Stimulated activated CD8-positive, alpha-beta memory T cell treated with anti-CD3 and anti-CD28 coated beads, Interleukin-12 subunit alpha, Interleukin-12 subunit beta, amount 100 ng/mL, for 24 hours (primary cell): Measurements from ENCODE around the gene PHACTR3.

ENCODE experiments used
- DNase-seq: peaks from one replicate; pipeline ENCODE4 v3.0.0-alpha.2; 2020; ENCODE audit errors: extremely low read depth

PHACTR3 gene

GRCh38 chr20:59646487-59646886 lies 42.1 kb downstream of the PHACTR3 start:
- DNase-seq = no peak

DNA sequence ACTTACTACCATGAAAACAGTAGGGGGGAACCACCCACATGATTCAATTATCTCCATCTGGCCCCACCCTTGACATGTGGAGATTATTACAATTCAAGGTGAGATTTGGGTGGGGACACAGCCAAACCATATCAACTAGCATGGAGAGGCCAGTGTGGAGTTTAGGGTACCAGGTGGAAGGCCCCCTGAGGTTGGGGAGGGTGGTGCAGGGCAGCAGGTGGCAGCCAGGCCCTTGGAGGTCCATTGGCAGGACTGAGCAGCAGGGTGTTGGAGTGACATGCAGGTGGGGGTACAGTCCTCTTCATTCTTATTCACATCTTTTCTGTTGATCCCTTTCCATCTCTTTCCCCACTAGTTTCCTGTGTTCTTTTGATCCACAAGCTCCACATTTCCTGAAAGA lies 42.9 kb downstream of the PHACTR3 start:
- no peak for DNase-seq

DNA sequence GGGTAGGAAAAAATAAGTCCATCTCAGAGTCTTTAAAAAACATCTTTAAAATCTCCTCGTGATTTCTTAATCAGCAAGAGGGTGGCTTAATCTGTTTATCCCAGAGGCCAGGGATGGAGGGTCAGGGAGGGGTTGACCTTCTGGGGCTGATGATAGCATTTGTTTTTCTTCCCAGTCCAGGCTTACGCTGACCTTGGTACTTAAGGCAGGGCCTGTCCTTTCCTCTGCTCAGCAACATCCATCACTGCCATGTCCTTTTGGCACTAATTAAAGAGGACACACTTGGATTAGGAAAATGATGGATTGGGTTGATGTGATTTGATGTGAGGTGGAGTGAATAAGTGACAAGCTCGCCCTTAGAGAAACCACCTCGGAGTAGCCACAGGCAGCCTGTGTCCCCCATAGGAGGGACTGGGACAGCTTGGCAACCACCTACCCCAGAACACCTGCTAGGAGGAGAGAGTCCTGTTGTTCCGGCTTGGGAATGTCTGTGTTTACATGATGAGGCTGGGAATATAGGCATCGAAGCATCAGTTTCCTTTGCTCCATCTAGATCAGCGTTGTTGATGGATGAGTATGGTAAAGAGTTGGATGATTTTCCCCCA lies 44.2 kb downstream of the PHACTR3 start:
- DNase-seq = no peak

DNA sequence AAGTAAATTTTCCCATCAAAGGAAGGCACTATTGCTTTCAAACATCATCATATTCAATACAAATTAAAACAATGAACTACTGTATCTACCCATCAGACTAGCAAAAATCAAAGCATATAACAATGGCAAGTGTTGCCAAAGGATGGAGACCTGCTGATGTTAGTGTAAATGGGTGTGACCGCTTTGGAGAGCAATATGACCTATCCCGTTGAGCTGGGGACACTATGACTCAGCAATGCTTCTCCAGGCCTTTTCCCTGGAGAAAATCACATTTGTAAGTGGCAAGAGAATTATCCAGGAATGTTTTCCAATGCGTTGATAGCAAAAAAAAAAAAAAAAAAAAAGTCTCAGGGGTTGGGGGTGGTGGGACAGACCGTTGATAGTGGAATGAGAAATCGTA lies 46.1 kb downstream of the PHACTR3 start:
- no peak for DNase-seq

GRCh38 chr20:59652381-59652780 lies 48.0 kb downstream of the PHACTR3 start:
- DNase-seq = no peak

GRCh38 chr20:59656417-59656816 lies 52.1 kb downstream of the PHACTR3 start:
- no peak for DNase-seq

DNA sequence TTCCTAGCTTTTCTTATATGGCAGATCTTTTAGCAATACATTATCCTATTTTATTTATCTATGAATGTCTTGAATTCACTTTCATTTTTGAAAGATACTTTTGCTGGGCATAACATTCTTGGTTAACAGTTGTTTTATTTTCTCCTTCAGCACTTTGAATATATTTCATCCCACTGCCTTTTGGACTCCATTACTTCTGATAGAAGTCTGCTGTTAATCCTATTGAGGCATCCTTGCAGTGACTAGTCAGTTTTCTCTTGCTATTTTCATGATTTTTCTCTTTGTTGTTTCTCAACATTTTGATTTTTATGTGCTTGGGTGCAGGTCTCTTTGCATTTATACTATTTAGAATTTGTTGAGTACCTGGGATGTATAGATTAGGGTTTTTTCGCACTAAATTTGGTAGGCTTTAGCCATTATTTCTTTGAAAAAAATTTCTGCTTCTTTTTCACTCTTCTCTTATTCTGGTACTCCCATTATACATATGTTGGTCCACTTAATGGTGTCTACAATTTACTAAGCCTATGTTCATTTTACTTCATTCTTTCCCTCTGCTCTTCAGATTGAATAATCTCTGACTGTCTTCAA lies 53.2 kb downstream of the PHACTR3 start:
- DNase-seq = no peak

- no peak for DNase-seq
These were observed 56.1 kb downstream of the PHACTR3 start for GRCh38 chr20:59660471-59660870.

- DNase-seq = no peak
These were observed 56.8 kb downstream of the PHACTR3 start for GRCh38 chr20:59661153-59661552.

GRCh38 chr20:59661621-59662020 lies 57.3 kb downstream of the PHACTR3 start:
- DNase-seq = no peak

DNA sequence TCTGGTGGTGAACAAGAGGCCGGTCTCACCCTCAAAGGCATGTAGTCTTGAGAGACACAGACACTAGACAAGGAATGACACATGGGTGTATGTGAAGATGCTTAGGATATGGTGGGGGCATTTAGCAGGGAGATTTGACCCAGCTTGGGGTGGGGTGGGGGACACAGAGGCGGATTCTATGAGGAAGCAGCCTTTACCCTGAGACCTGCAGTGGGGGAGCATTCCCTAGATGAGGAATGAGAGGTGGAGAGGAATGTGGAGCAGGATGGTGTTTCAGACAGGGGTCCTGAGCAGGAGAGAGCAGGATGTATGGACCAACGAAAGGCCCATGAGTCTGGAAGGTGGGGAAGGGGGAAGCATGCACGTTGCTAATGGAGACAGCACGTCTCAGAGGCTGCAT lies 57.8 kb downstream of the PHACTR3 start:
- DNase-seq = no peak

DNA sequence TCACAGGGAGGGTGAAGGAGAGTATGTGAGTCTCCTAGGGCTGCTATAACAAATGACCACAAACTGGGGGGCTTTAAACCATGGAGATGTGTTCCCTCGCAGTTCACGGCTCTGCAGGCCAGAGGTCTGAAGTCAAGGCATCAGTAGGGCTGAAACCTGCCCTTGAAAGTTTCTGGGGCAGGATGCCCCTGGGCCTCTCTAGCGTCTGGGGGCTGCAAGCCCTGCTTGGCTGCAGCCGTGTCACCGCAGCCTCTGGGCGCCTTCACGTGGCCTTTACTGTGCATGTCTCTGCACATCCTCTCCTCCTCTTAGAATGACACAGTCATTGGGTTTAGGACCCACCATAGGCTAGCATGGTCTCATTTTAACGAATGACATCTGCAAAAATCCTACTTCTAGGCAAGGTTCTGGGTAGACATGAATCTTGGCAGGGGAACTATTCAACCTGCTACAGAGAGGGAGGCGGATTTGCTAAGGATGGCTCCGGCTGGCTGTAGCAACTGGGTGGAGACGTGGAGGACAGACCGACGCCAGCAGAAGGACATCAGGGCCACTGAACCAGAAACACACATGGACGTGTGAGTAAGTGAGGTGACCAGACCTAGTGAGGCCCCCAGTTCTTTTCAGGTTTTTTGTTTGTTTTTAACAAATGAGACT lies 58.6 kb downstream of the PHACTR3 start:
- DNase-seq = no peak

DNA sequence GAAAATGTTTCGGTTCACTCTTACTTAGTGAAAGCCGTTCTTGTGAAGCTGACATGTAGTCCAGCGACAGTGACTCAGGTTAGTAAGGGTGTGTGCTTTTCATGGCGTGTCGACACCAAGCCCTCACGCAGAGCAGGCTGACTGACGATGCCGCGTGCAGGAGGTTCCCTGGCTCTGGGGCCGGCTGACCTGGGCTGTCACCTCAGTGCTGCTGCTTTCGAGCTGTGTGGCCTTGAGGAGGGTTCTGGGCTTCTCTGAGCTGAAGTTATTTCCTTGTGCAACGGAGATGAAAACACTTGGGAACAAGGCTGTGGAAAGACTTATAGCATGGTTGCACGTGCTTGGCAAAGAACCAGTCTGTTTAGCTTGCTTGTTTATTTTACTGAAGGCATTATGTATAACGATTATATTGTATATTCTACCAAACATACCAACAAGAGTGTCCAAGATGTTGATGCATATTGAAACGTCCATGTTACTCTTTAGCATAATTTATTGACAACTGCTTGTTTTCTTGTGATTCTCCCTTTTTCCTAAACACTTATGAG lies 59.2 kb downstream of the PHACTR3 start:
- no peak for DNase-seq

DNA sequence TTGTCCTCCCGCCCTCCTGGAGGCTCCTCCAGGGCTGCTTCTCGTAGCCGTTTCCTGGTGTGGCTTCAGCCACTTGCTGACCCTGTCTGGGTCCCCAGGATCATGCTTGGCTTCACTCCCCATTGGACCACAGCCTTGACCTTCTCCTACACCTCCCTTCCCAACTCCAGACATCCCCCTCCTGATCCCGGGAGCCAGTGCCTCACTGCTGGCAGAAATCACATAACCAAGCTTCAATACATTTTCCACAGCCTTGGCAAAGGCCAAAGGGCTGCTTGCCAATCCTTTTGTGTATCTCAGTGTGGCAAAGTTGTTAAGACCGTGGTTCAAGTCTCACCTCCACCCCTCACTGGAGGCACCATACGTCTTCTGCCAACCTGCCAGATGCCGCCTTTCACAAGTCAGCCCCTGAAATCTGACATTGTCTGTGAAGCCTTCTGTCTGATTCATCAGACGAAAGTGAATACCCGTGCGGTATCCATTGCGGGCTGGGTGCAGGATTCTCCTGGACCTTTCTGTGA lies 60.1 kb downstream of the PHACTR3 start:
- no peak for DNase-seq

- DNase-seq = no peak
These were observed 61.6 kb downstream of the PHACTR3 start for GRCh38 chr20:59665656-59666555.

GRCh38 chr20:59666586-59666985 lies 62.2 kb downstream of the PHACTR3 start:
- no peak for DNase-seq

DNA sequence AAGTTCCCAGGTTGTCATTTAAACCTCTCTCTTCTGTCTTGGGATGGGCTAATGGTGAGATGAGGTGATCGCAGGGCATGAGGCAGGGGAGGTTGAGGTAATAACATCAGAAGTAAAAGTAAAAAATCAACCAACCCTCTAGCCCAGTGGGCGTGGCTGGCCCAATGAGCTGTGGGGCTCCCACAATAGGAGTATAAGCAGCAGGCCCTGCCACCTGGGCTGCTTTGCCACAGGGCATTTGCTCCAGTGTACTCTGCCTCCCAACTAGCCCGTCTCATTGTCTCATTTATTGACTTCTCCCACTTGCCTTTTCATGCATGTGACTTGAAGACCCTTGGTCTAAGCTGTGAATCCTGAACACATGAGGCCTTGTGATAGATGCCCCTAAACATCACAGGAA lies 62.8 kb downstream of the PHACTR3 start:
- no peak for DNase-seq

DNA sequence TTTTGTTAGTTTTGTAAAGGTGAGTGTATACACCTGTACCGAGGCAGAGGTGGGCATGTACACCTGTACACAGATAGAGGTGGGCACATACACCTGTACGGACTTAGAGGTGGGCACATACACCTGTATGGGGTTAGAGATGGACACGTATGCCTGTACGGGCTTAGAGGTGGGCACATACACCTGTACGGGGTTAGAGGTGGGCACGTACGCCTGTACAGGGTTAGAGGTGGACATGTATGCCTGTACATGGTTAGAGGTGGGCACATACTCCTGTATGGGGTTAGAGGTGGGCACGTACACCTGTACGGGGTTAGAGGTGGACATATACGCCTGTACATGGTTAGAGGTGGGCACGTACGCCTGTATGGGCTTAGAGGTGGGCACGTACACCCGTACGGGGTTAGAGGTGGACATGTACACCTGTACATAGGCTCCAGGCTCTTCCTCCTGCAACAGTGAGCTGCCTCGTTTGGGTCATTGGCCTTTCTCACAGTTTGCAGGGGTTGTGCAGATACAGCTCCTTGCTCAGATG lies 63.7 kb downstream of the PHACTR3 start:
- DNase-seq = no peak

DNA sequence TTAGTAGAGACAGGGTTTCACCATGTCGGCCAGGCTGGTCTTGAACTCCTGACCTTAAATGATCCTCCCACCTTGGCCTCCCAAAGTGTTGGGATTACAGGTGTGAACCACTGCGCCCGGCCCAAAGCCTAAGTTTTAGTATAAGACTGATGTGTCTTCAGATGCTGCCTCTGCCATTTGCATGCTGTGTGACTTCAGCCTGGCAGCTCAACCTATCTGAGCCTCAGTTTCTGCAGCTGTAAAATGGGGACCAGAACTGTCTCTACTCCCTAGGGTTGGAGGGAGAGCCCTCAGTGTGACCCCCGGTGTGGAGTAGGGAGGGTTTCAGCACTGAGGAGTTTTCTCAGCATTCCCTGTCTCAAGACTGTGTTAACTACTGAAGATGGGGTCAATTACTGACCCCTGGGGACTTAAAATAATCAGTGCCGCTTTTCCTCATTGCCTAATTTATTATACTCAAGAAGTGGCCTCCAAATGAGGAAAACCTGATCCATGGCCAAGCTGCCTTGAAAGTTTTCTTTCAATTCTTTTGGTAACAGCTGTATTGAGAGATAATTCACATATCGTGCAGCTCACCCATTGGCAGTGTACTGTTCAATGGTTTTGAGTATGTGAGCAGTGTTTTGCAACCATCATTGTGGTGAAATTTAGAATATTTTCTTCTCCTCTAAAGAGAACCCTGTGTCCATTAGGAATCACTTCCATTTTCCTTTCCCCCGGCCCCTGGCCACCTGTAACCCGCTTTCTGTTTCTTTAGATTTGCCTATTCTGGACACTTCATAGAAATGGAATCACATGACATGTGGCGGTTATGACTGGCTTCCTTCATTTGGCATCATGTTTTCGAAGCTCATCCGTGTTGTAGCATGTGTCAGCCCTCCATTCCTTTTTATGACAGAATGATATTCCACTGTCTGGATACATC lies 64.8 kb downstream of the PHACTR3 start:
- no peak for DNase-seq

- DNase-seq = no peak
These were observed 66.6 kb downstream of the PHACTR3 start for GRCh38 chr20:59670786-59671492.
